Suprapubic skin (tissue), 4 donors: ENCODE measurements around the gene CAV1. TPM values are rescaled to one million over a fixed set of nuclear protein-coding genes. Genes with fewer than 3 reads are reported as not detected.
A peak's percentile ranks its signal among the peaks of the same experiment; 100 is the strongest.

Experiments
- DNase-seq, 2 donors: peaks; one replicate each; pipeline ENCODE4 v3.0.0-alpha.2; 2019; ENCODE audit warnings: low spot score in 2 of 2
- H3K27ac ChIP-seq: fragments of 200-600 bp; sonication (generic); one replicate; pipeline ENCODE4 v1.5.1; 2019
- H3K27me3 ChIP-seq: fragments of 200-600 bp; sonication (generic); one replicate; pipeline ENCODE4 v1.5.1; 2019
- H3K36me3 ChIP-seq: fragments of 200-600 bp; sonication (generic); one replicate; pipeline ENCODE4 v1.5.1; 2019
- H3K4me1 ChIP-seq: fragments of 200-600 bp; sonication (generic); one replicate; pipeline ENCODE4 v1.5.1; 2019
- H3K4me3 ChIP-seq: fragments of 200-600 bp; sonication (generic); one replicate; pipeline ENCODE4 v1.5.1; 2019; ENCODE audit warnings: mild to moderate bottlenecking
- H3K9me3 ChIP-seq: fragments of 200-600 bp; sonication (generic); one replicate; pipeline ENCODE4 v1.5.1; 2019
- CTCF ChIP-seq, 2 donors: fragments of 200-600 bp in 1 of 2; fragments of 450-650 bp in 1 of 2; sonication (generic) in 1 of 2; IDR thresholded peaks; one replicate each; pipeline ENCODE4 v1.5.1; 2016 to 2019; ENCODE audit warnings: antibody characterized with exemption in 2 of 2, mild to moderate bottlenecking in 1 of 2, moderate library complexity in 1 of 2
- EP300 ChIP-seq: sonication (generic); formaldehyde crosslinking; IDR thresholded peaks from one replicate; pipeline ENCODE4 v1.6.1; 2017; ENCODE audit warnings: antibody characterized with exemption
- POLR2A ChIP-seq, 2 donors: fragments of 450-650 bp; IDR thresholded peaks; one replicate each; pipeline ENCODE4 v1.6.1; 2017; ENCODE audit warnings: antibody characterized with exemption in 2 of 2, mild to moderate bottlenecking in 2 of 2, moderate library complexity in 2 of 2
- POLR2AphosphoS5 ChIP-seq, 3 donors: sonication (generic); formaldehyde crosslinking; IDR thresholded peaks; one replicate each; pipeline ENCODE4 v1.6.1; 2017; ENCODE audit warnings: antibody characterized with exemption in 3 of 3
- WGBS: methylation state at CpG from one replicate; pipeline ENCODE4 v1.1.5; 2018; 5-methylcytosine and 5-hydroxymethylcytosine counted together
- total RNA-seq, 4 donors: library from RNA; depleted of rRNA; stranded (reverse); fragments of >200 nt; gene quantifications; one replicate each; pipeline ENCODE4 v1.1.0, GENCODE V29; 2016

Gene CAV1
- total RNA-seq, 4 donors from 2014 or later: 123 to 215 (median 187) TPM

GRCh38 chr7:116588641-116589594, 64.1 kb downstream of the CAV1 start:
- DNase-seq: no peak
- no peak overlapping the region for H3K27ac ChIP-seq
- TF ChIP-seq CTCF (IDR thresholded peaks at IDR 0.05): peak; percentile 54 to 70
- TF ChIP-seq POLR2AphosphoS5 (IDR thresholded peaks at IDR 0.05): no peak
- peaks cover 26% of the 10 kb centered on the region for H3K4me1 ChIP-seq
- WGBS: 24% methylated on average over 4 of the region's 4 CpGs
- no peaks in the 10 kb centered on the region for H3K36me3 ChIP-seq
- H3K9me3 ChIP-seq: no peaks in the 10 kb centered on the region
- no peaks in the 10 kb centered on the region for H3K27me3 ChIP-seq
- H3K4me3 ChIP-seq: no peak overlapping the region

GRCh38 chr7:116591202-116592040, 66.6 kb downstream of the CAV1 start:
- no peak for DNase-seq
- WGBS: 32% methylated on average over 9 of the region's 9 CpGs
- H3K27me3 ChIP-seq: no peaks in the 10 kb centered on the region
- TF ChIP-seq POLR2AphosphoS5 (IDR thresholded peaks at IDR 0.05) (no peak), CTCF (IDR thresholded peaks at IDR 0.05) (peak; percentile 16 to 58), EP300 (no peak)
- peaks cover 26% of the 10 kb centered on the region for H3K4me1 ChIP-seq
- H3K27ac ChIP-seq: no peak overlapping the region
- H3K4me3 ChIP-seq: no peak overlapping the region
- H3K9me3 ChIP-seq: no peaks in the 10 kb centered on the region
- no peaks in the 10 kb centered on the region for H3K36me3 ChIP-seq

GRCh38 chr7:116592041-116592355, 67.2 kb downstream of the CAV1 start:
- TF ChIP-seq POLR2A (IDR thresholded peaks at IDR 0.05) (no peak), CTCF (IDR thresholded peaks at IDR 0.05) (no peak), EP300 (no peak), POLR2AphosphoS5 (IDR thresholded peaks at IDR 0.05) (no peak)
- WGBS: 16% methylated on average over 1 of the region's 1 CpG
- Histone ChIP-seq H3K4me1 (peaks cover 26% of the 10 kb centered on the region), H3K27me3 (no peaks in the 10 kb centered on the region), H3K36me3 (no peaks in the 10 kb centered on the region), H3K27ac (no peak overlapping the region), H3K9me3 (no peaks in the 10 kb centered on the region), H3K4me3 (no peak overlapping the region)
- DNase-seq: no peak

- H3K4me1 ChIP-seq: peaks cover 26% of the 10 kb centered on the region
- 54% methylated on average over 8 of the region's 8 CpGs for WGBS
- TF ChIP-seq EP300 (no peak), POLR2A (IDR thresholded peaks at IDR 0.05) (no peak), CTCF (IDR thresholded peaks at IDR 0.05) (no peak), POLR2AphosphoS5 (IDR thresholded peaks at IDR 0.05) (no peak)
- H3K9me3 ChIP-seq: no peaks in the 10 kb centered on the region
- no peak overlapping the region for H3K27ac ChIP-seq
- H3K27me3 ChIP-seq: no peaks in the 10 kb centered on the region
- H3K4me3 ChIP-seq: no peak overlapping the region
- no peak for DNase-seq
- H3K36me3 ChIP-seq: no peaks in the 10 kb centered on the region
Observed at GRCh38 chr7:116592445-116592844, 67.6 kb downstream of the CAV1 start.
